GM12872 (cell line): ENCODE results near the gene CCL25.

Experiments used
- CTCF ChIP-seq: IDR thresholded peaks from 3 replicates; pipeline ENCODE4 v1.5.1; 2011; ENCODE audit warnings: low read depth, mild to moderate bottlenecking, low read length, moderate library complexity; ENCODE audit not compliant: insufficient read depth

The CCL25 gene

GRCh38 chr19:8038815-8039214 lies 13.7 kb upstream of the CCL25 start:
- TF ChIP-seq CTCF = no peak

GRCh38 chr19:8039231-8039630 lies 13.3 kb upstream of the CCL25 start:
- TF ChIP-seq CTCF = no peak

- no peak for TF ChIP-seq CTCF
These were observed 11.0 kb upstream of the CCL25 start for GRCh38 chr19:8041531-8041931.

GRCh38 chr19:8042900-8043299 lies 9.7 kb upstream of the CCL25 start:
- no peak for TF ChIP-seq CTCF

- no peak for TF ChIP-seq CTCF
These were observed 8.5 kb upstream of the CCL25 start for GRCh38 chr19:8044018-8044417.

GRCh38 chr19:8045872-8046568 lies 6.5 kb upstream of the CCL25 start:
- TF ChIP-seq CTCF = no peak

- no peak for TF ChIP-seq CTCF
These were observed 5.9 kb upstream of the CCL25 start for GRCh38 chr19:8046569-8047165.
